Fibroblast of the aortic adventitia (primary cell): ENCODE measurements around the gene KRTAP19-5. TPM values are rescaled to one million over a fixed set of nuclear protein-coding genes. Genes with fewer than 3 reads are reported as not detected.

Experiments used
- DNase-seq: peaks from one replicate; pipeline ENCODE4 v3.0.0-alpha.2; 2010; ENCODE audit warnings: low read depth
- H3K4me3 ChIP-seq: 2 replicates; pipeline ENCODE4 v1.5.1; 2011; ENCODE audit warnings: low read depth, mild to moderate bottlenecking, control low read depth, low read length, moderate library complexity
- total RNA-seq: library from RNA; depleted of rRNA; stranded (reverse); fragments of >200 nt; gene quantifications from 2 replicates; pipeline ENCODE4 v1.2.3, GENCODE V29; 2012; ENCODE audit warnings: low replicate concordance
- TF ChIP-seq, protein P1 (sequence below): IDR thresholded peaks from 2 replicates; pipeline ENCODE4 v1.5.1; 2011; ENCODE audit warnings: mild to moderate bottlenecking, low read length, control low read depth, inconsistent platforms; ENCODE audit not compliant: insufficient read depth

Gene KRTAP19-5
- total RNA-seq, 1 donor, result not detected

GRCh38 chr21:30491963-30492428, 9.9 kb downstream of the KRTAP19-5 start, which contains the start of gene KRTAP19-3:
KRTAP19-3 (minus strand) TSS chr21:30492013; CDS start chr21:30491957, 56 bp downstream.
- no peak within 1 kb of the TSS for H3K4me3 ChIP-seq
- no peak for DNase-seq
- TF ChIP-seq, protein P1, sequence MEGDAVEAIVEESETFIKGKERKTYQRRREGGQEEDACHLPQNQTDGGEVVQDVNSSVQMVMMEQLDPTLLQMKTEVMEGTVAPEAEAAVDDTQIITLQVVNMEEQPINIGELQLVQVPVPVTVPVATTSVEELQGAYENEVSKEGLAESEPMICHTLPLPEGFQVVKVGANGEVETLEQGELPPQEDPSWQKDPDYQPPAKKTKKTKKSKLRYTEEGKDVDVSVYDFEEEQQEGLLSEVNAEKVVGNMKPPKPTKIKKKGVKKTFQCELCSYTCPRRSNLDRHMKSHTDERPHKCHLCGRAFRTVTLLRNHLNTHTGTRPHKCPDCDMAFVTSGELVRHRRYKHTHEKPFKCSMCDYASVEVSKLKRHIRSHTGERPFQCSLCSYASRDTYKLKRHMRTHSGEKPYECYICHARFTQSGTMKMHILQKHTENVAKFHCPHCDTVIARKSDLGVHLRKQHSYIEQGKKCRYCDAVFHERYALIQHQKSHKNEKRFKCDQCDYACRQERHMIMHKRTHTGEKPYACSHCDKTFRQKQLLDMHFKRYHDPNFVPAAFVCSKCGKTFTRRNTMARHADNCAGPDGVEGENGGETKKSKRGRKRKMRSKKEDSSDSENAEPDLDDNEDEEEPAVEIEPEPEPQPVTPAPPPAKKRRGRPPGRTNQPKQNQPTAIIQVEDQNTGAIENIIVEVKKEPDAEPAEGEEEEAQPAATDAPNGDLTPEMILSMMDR, result no peak

DNA sequence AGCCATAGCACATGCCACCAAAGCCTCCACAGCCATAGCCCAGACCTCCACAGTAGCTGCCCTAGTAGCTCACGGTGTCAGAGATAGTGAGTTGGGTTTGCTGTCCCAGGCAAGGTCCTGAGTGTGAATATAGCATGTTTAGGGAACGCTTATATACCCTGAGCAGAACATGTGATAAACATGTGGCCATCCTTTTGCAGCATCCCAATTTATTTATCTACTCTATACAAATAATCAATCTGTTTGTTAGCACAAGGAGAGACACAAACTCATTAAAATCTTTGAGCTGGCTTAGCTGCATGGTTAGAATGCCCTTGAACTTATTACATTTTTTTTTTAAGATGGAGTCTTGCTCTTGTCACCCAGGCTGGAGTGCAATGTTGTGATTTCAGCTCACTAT, 14.6 kb downstream of the KRTAP19-5 start, which contains the start of gene KRTAP19-2:
TSS of gene KRTAP19-2 (minus strand) at position 101 of the 400 bp plus-strand sequence. CDS start at position 13, 88 bp downstream.
- TF ChIP-seq, protein P1, result no peak
- DNase-seq, result no peak
- no peak within 1 kb of the TSS for H3K4me3 ChIP-seq

DNA sequence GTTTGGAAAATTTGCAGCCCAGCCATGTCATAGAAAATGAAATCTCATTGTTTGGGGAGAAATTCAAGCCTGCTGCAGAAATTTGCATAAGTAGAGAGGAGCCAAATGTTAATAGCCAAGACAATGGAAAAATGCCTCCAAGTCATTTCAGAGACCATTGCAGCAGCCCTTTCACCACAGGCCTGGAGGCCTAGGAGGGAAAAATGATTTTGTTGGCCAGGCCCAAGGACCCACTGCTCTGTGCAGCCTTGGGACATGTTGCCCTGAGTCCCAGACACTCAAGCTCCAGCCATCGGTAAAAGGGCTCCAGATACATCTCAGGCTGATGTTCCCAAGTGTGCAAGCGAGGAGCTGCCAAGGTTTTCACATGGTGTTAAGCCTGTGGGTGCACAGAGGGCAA, 15.8 kb downstream of the KRTAP19-5 start:
- DNase-seq, result no peak
- H3K4me3 ChIP-seq, result no peak overlapping the region
- TF ChIP-seq, protein P1, result no peak

DNA sequence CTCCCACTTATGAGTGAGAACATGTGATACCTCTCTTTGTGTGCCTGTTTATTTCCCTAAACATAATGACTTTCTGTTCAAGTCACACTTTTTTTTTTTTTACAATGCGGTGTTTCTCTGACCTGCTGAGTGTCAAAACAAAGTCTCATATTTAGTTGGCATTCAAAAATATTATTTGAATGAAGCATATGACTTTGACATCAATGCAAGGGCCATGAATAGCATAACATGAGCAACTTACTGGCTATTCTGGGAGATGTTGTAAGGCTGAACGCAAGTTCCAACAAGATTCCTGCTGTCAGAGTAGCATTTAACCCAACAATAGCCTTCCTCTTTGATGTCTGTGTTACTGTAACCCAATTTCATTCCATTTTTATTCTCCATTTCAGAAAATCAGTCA, 19.8 kb downstream of the KRTAP19-5 start:
- TF ChIP-seq, protein P1, result no peak
- no peak for DNase-seq
- H3K4me3 ChIP-seq, result no peak overlapping the region

GRCh38 chr21:30480145-30480544, 21.8 kb downstream of the KRTAP19-5 start, which contains the start of gene KRTAP19-1:
KRTAP19-1 (minus strand) TSS chr21:30480367; CDS start chr21:30480317, 50 bp downstream.
- no peak within 1 kb of the TSS for H3K4me3 ChIP-seq
- TF ChIP-seq, protein P1, result no peak
- no peak for DNase-seq

DNA sequence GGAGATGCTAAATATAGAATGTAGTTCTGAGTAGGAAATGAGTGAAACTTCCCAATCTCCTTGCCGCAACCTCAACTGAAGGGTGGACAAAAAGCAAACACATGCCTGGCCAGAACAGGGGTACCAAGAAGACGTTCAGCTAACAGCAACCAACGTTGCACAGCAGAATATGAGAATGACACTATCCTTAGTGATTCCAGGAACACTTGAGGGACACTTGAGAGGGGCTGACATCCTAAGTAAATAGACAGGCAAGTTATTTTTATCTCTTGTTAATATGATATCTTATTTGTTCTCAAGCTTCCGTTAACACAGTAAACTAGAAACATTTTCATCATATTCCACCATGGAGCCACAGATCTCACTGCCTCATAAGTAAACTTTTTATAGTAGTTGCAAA, 22.7 kb downstream of the KRTAP19-5 start:
- TF ChIP-seq, protein P1, result no peak
- no peak overlapping the region for H3K4me3 ChIP-seq
- DNase-seq, result no peak

DNA sequence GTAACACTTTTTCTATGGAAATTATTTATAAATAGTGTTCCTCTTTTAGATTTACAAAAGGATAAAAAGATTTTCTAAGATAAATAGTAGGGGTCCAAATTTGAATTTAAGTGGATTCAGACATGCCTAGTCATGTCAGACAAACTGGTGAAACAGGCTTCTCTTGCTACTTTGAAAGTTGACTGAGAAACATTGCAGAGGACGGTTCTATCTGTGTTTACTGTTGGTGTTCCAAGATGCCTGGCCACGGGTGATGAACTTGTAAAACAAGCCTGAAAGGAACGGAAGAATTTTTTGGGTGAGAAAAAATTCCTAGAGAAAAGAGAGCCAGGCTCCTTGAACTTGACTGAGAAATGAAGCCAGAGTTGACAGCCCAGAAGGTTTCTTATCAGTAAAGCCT, 23.9 kb downstream of the KRTAP19-5 start:
- no peak for DNase-seq
- no peak overlapping the region for H3K4me3 ChIP-seq
- TF ChIP-seq, protein P1, result no peak
